H1 (cell line): Measurements from ENCODE around the gene PARP14. TPM values are rescaled to one million over a fixed set of nuclear protein-coding genes. Genes with fewer than 3 reads are reported as not detected.

Source experiments
- CTCF ChIA-PET: fragments of 300-600 bp; sonication (Branson Sonifier 250); formaldehyde crosslinking; loops from one replicate; lab custom pipeline; 2021; ENCODE audit not compliant: partially characterized antibody; lab: Charles Lee
- POLR2A ChIA-PET: fragments of 300-600 bp; sonication (Branson Sonifier 250); formaldehyde crosslinking; loops from one replicate; lab custom pipeline; 2021; ENCODE audit warnings: inconsistent platforms; ENCODE audit not compliant: partially characterized antibody; lab: Charles Lee
- DNase-seq, 2 experiments: peaks; one replicate each; pipeline versions ENCODE4 v3.0.0 to v3.0.0-alpha.2; 2010 to 2022; ENCODE audit warnings: low spot score in 2 of 2, low read depth in 1 of 2, mixed read lengths in 1 of 2
- FAIRE-seq: peaks from 2 replicates; lab custom pipeline; 2011; peaks lifted over from hg19 to GRCh38; lab: Jason Lieb, UNC
- H2AFZ ChIP-seq: 2 replicates; pipeline ENCODE4 v1.8.1; 2012; ENCODE audit warnings: low read length, inconsistent platforms
- H2AK5ac ChIP-seq: 2 replicates; pipeline ENCODE4 v1.6.1; 2013; ENCODE audit warnings: low read depth, low read length
- H2BK120ac ChIP-seq: replicated peaks from 2 replicates; pipeline ENCODE3; 2013; ENCODE audit warnings: low read depth, low read length, inconsistent platforms
- H2BK12ac ChIP-seq: 2 replicates; pipeline ENCODE4 v1.6.1; 2013; ENCODE audit warnings: low read depth, low read length
- H2BK15ac ChIP-seq: 2 replicates; pipeline ENCODE4 v1.6.1; 2013; ENCODE audit warnings: low read length
- H2BK20ac ChIP-seq: 2 replicates; pipeline ENCODE4 v1.6.1; 2013; ENCODE audit warnings: low read length
- H2BK5ac ChIP-seq: 2 replicates; pipeline ENCODE4 v1.6.1; 2013; ENCODE audit warnings: low read depth, low read length
- H3K14ac ChIP-seq: 2 replicates; pipeline ENCODE4 v1.6.1; 2013; ENCODE audit warnings: inconsistent platforms; ENCODE audit not compliant: insufficient read length
- H3K18ac ChIP-seq: 2 replicates; pipeline ENCODE4 v1.6.1; 2013; ENCODE audit warnings: low read length; ENCODE audit errors: extremely low read depth
- H3K23ac ChIP-seq: 2 replicates; pipeline ENCODE4 v1.6.1; 2013; ENCODE audit warnings: inconsistent platforms; ENCODE audit not compliant: insufficient read length
- H3K23me2 ChIP-seq: 2 replicates; pipeline ENCODE4 v1.6.1; 2013; ENCODE audit warnings: low read depth, low read length
- H3K27ac ChIP-seq: 2 replicates; pipeline ENCODE4 v1.6.1; 2011; ENCODE audit warnings: low read depth, low read length, inconsistent platforms
- H3K27me3 ChIP-seq, 4 experiments: replicated peaks in 1 of 4; 1 replicate in 1 of 4; 2 replicates in 3 of 4; pipeline versions ENCODE4 v1.6.1 to v1.8.1; 2011 to 2013; ENCODE audit warnings: low read length in 3 of 4, mild to moderate bottlenecking in 3 of 4, inconsistent platforms in 2 of 4, mixed read lengths in 2 of 4, moderate library complexity in 1 of 4; ENCODE audit not compliant: control insufficient read depth in 3 of 4, insufficient read depth in 3 of 4; ENCODE audit errors: extremely low read depth in 1 of 4
- H3K36me3 ChIP-seq, 4 experiments: 2 replicates each; pipeline versions ENCODE4 v1.6.1 to v1.8.1; 2011 to 2013; ENCODE audit warnings: mild to moderate bottlenecking in 4 of 4, low read length in 3 of 4, moderate library complexity in 2 of 4, control low read depth in 1 of 4, inconsistent platforms in 1 of 4; ENCODE audit not compliant: insufficient read depth in 4 of 4, control insufficient read depth in 2 of 4
- H3K4ac ChIP-seq: replicated peaks from 2 replicates; pipeline ENCODE3; 2013; ENCODE audit warnings: low read length, low read depth, mixed read lengths, inconsistent platforms; ENCODE audit not compliant: insufficient read length
- H3K4me1 ChIP-seq, 4 experiments: replicated peaks in 1 of 4; 1 replicate in 1 of 4; 2 replicates in 3 of 4; pipeline versions ENCODE4 v1.6.1 to v1.8.1; 2011 to 2013; ENCODE audit warnings: low read length in 3 of 4, inconsistent platforms in 2 of 4, mixed read lengths in 1 of 4; ENCODE audit not compliant: insufficient read depth in 4 of 4, control insufficient read depth in 3 of 4
- H3K4me2 ChIP-seq, 2 experiments: 2 replicates each; pipeline versions ENCODE4 v1.6.1 to v1.8.1; 2011 to 2013; ENCODE audit warnings: low read depth in 2 of 2, low read length in 2 of 2, control low read depth in 1 of 2, inconsistent platforms in 1 of 2, mild to moderate bottlenecking in 1 of 2; ENCODE audit not compliant: insufficient read depth in 1 of 2
- H3K4me3 ChIP-seq, 4 experiments: fragments of 200-600, 300-600 bp in 1 of 4; sonication (generic), shearing (Covaris generic), sonication (Bioruptor Twin) in 1 of 4; 2 replicates each; pipeline versions ENCODE4 v1.5.1 to v1.8.1; 2011 to 2016; ENCODE audit warnings: low read length in 4 of 4, low read depth in 3 of 4, control low read depth in 2 of 4, inconsistent platforms in 2 of 4, mild to moderate bottlenecking in 2 of 4, mixed read lengths in 1 of 4, moderate library complexity in 1 of 4; ENCODE audit not compliant: insufficient read depth in 2 of 4; ENCODE audit errors: extremely low read depth in 1 of 4
- H3K56ac ChIP-seq: replicated peaks from 2 replicates; pipeline ENCODE3; 2013; ENCODE audit warnings: low read depth, mild to moderate bottlenecking, mixed read lengths, low read length, inconsistent platforms; ENCODE audit not compliant: insufficient read length
- H3K79me1 ChIP-seq: 2 replicates; pipeline ENCODE4 v1.6.1; 2013; ENCODE audit warnings: low read depth, low read length, control low read depth
- H3K79me2 ChIP-seq, 2 experiments: 2 replicates each; pipeline versions ENCODE4 v1.6.1 to v1.8.1; 2012 to 2013; ENCODE audit warnings: low read length in 2 of 2, mild to moderate bottlenecking in 2 of 2, inconsistent platforms in 1 of 2; ENCODE audit not compliant: insufficient read depth in 2 of 2, control insufficient read depth in 1 of 2
- H3K9ac ChIP-seq, 4 experiments: replicated peaks in 1 of 4; 1 replicate in 1 of 4; 2 replicates in 3 of 4; pipeline versions ENCODE4 v1.6.1 to v1.8.1; 2011 to 2013; ENCODE audit warnings: low read depth in 3 of 4, low read length in 3 of 4, control low read depth in 2 of 4, mild to moderate bottlenecking in 2 of 4, moderate library complexity in 2 of 4, inconsistent platforms in 1 of 4; ENCODE audit errors: extremely low read depth in 1 of 4
- H3K9me3 ChIP-seq, 2 experiments: 2 replicates each; pipeline versions ENCODE4 v1.6.1 to v1.8.1; 2012 to 2013; ENCODE audit warnings: mild to moderate bottlenecking in 2 of 2, moderate library complexity in 2 of 2, control low read depth in 1 of 2, inconsistent platforms in 1 of 2, low read depth in 1 of 2, low read length in 1 of 2, mixed read lengths in 1 of 2; ENCODE audit not compliant: insufficient read depth in 2 of 2
- H4K20me1 ChIP-seq, 2 experiments: replicated peaks in 1 of 2; 2 replicates each; pipeline versions ENCODE3 to v1.8.1; 2011 to 2013; ENCODE audit warnings: inconsistent platforms in 2 of 2, low read length in 2 of 2, mild to moderate bottlenecking in 1 of 2; ENCODE audit not compliant: insufficient read depth in 2 of 2, control insufficient read depth in 1 of 2
- H4K5ac ChIP-seq: 2 replicates; pipeline ENCODE4 v1.6.1; 2013; ENCODE audit warnings: low read length, low read depth, mixed read lengths, inconsistent platforms; ENCODE audit not compliant: insufficient read length
- H4K8ac ChIP-seq: 2 replicates; pipeline ENCODE4 v1.8.0; 2013; ENCODE audit warnings: mild to moderate bottlenecking, moderate library complexity, low read length, inconsistent platforms; ENCODE audit not compliant: insufficient read depth; ENCODE audit errors: extremely low read depth
- H4K91ac ChIP-seq: replicated peaks from 2 replicates; pipeline ENCODE3; 2013; ENCODE audit warnings: low read length, mixed read lengths, inconsistent platforms; ENCODE audit not compliant: insufficient read length
- FOSL1 ChIP-seq: IDR thresholded peaks from 2 replicates; pipeline ENCODE4 v1.6.1; 2011; ENCODE audit warnings: mild to moderate bottlenecking, low read depth, low read length, moderate library complexity; ENCODE audit not compliant: insufficient read depth
- HDAC6 ChIP-seq: IDR thresholded peaks from one replicate; pipeline ENCODE4 v1.7.1; 2012; ENCODE audit warnings: low read depth, mild to moderate bottlenecking, inconsistent platforms, low read length, moderate library complexity
- SAP30 ChIP-seq: fragments of 300-600 bp; sonication (generic); IDR thresholded peaks from 2 replicates; pipeline ENCODE4 v1.7.1; 2012; ENCODE audit warnings: low read length, moderate library complexity, mild to moderate bottlenecking, inconsistent platforms; ENCODE audit not compliant: insufficient read depth, insufficient replicate concordance
- SP4 ChIP-seq: IDR thresholded peaks from 2 replicates; pipeline ENCODE4 v1.6.1; 2012; ENCODE audit warnings: low read length, inconsistent platforms
- SRF ChIP-seq: IDR thresholded peaks from 2 replicates; pipeline ENCODE4 v1.6.1; 2011; ENCODE audit warnings: mild to moderate bottlenecking, low read depth, low read length, moderate library complexity
- WGBS, 2 experiments: shearing (Covaris generic) in 1 of 2; methylation state at CpG; one replicate each; pipeline versions ENCODE4 v1.1.6 to v1.1.7; 2013 to 2015; ENCODE audit warnings: low lambda C conversion rate in 2 of 2, mixed read lengths in 2 of 2, inconsistent platforms in 1 of 2, low coverage in 1 of 2, missing lambda C conversion rate in 1 of 2; ENCODE audit not compliant: insufficient replicate concordance in 2 of 2, insufficient coverage in 1 of 2, insufficient read length in 1 of 2; ENCODE audit errors: extremely low coverage in 1 of 2, missing lambda C conversion rate in 1 of 2; 5-methylcytosine and 5-hydroxymethylcytosine counted together
- polyA plus RNA-seq, 7 experiments: library from polyadenylated mRNA; depleted of rRNA in 3 of 7; stranded (reverse) in 5 of 7; unstranded in 2 of 7; fragments of >200 nt in 5 of 7; fragments of 200-250 nt in 2 of 7; gene quantifications; 1 replicate in 5 of 7; 2 replicates in 1 of 7; 4 replicates in 1 of 7; pipeline versions ENCODE4 v1.2.1 to v1.2.3, GENCODE V29; 2011 to 2013; ENCODE audit warnings: missing spikeins in 2 of 7, mixed read lengths in 2 of 7
- total RNA-seq: library from RNA; stranded (reverse); fragmentation: NEBNext Ultra II Directional; extraction: Animal tissue kit (Norgen Biotek cat#: 25700); gene quantifications from 2 replicates; pipeline ENCODE4 v1.2.1, GENCODE V29; 2021

Gene PARP14
- total and polyA plus RNA-seq, 2 of the 8 experiments (the other 6 are each of a cell fraction or from before 2014, with no cell fraction given) = 12.6 to 17.6 TPM

DNA sequence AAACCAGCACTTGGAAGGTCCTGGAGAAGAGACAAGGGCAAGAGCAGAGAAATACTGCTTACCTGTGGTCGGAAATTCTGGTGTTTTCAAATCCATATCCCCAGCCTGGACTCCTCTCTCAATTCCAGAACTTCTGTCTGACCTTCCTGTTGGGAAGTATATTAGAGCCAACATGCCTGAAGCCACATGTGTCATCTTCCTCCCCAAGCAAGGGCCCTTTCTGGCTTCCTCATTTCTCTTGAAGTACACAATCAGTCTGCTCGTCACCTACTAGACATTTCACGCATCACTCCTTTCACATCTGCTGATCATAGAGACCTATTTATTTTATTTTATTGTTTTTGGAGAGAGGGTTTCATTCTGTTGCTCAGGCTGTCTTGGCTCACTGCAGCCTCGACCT is 8.4 kb downstream of the PARP14 start:
- H4K91ac ChIP-seq = no peak overlapping the region
- H2BK120ac ChIP-seq = no peak overlapping the region
- DNase-seq (no peak), FAIRE-seq (no peak)
- peaks cover 2 to 27% (median 14%) of the 10 kb centered on the region in 4 experiments; a peak in 7 of 8 replicates for H3K36me3 ChIP-seq
- H2AFZ ChIP-seq = no peak overlapping the region
- CTCF ChIA-PET = interaction anchor here (1.5 kb wide), 1 partner anchor 8 kb away, joined by 4 read pairs; no protein-coding TSS in a partner anchor
- H3K56ac ChIP-seq = no peak overlapping the region
- H2BK5ac ChIP-seq = no peak overlapping the region
- H2BK20ac ChIP-seq = no peak overlapping the region
- no peak overlapping the region for H3K4me2 ChIP-seq
- H3K23me2 ChIP-seq = no peaks in the 10 kb centered on the region
- no peak overlapping the region for H3K14ac ChIP-seq
- H4K5ac ChIP-seq = no peak overlapping the region
- no peaks in the 10 kb centered on the region for H3K79me1 ChIP-seq
- no peak overlapping the region for H3K18ac ChIP-seq
- H3K4me1 ChIP-seq = no peaks in the 10 kb centered on the region
- no peaks in the 10 kb centered on the region for H4K20me1 ChIP-seq
- POLR2A ChIA-PET = no interaction called here
- WGBS, 2 experiments = 90% methylated on average over 4 of the region's 4 CpGs; no CpG with 5 or more reads in 1 of the 2 experiments
- H3K9me3 ChIP-seq = no peaks in the 10 kb centered on the region
- no peak overlapping the region for H2BK15ac ChIP-seq
- no peaks in the 10 kb centered on the region for H3K79me2 ChIP-seq
- no peak overlapping the region for H4K8ac ChIP-seq
- H3K23ac ChIP-seq = no peak overlapping the region
- no peak overlapping the region for H2BK12ac ChIP-seq
- H3K27me3 ChIP-seq = no peaks in the 10 kb centered on the region
- no peak overlapping the region; a peak in 1 of 7 replicates for H3K9ac ChIP-seq
- H3K4me3 ChIP-seq = no peak overlapping the region
- H3K4ac ChIP-seq = no peak overlapping the region
- H2AK5ac ChIP-seq = no peak overlapping the region
- H3K27ac ChIP-seq = no peak overlapping the region
- TF ChIP-seq FOSL1 = no peak
- TF ChIP-seq HDAC6 = no peak
- no peak for TF ChIP-seq SRF
- TF ChIP-seq SP4 = no peak
- TF ChIP-seq SAP30 = no peak
